GM12878 (cell line): ENCODE measurements around the gene AMN1. TPM values are rescaled to one million over a fixed set of nuclear protein-coding genes. Genes with fewer than 3 reads are reported as not detected.

Experiments used
- ATF2 ChIP-seq: IDR thresholded peaks from 2 replicates; pipeline ENCODE4 v1.6.1; 2012; ENCODE audit warnings: low read length, inconsistent platforms
- CHD4 ChIP-seq: fragments of 200-600 bp; sonication (generic); IDR thresholded peaks from 2 replicates; pipeline ENCODE4 v1.6.1; 2016; ENCODE audit warnings: mild to moderate bottlenecking
- EGR1 ChIP-seq, 2 experiments: IDR thresholded peaks; 1 replicate in 1 of 2; 2 replicates in 1 of 2; pipeline ENCODE4 v1.6.1; 2011 to 2012; ENCODE audit warnings: low read depth in 2 of 2, low read length in 2 of 2, borderline replicate concordance in 1 of 2, mild to moderate bottlenecking in 1 of 2, moderate library complexity in 1 of 2
- NBN ChIP-seq: fragments of 450-650 bp; IDR thresholded peaks from 2 replicates; pipeline ENCODE4 v1.6.1; 2016
- SUPT20H ChIP-seq: IDR thresholded peaks from 2 replicates; pipeline ENCODE4 v1.6.1; 2011; ENCODE audit warnings: low read depth, mild to moderate bottlenecking, low read length, moderate library complexity, borderline replicate concordance; ENCODE audit not compliant: control insufficient read depth
- polyA plus RNA-seq, 11 experiments: library from polyadenylated mRNA; depleted of rRNA in 4 of 11; unstranded in 6 of 11; stranded (reverse) in 5 of 11; fragments of >200 nt; fragmentation: Nextera tagmentation in 4 of 11; fragmentation: Illumina TruSeq in 1 of 11; extraction: Ambion mirVana in 4 of 11; extraction: Trizol in 1 of 11; gene quantifications; 1 replicate in 1 of 11; 2 replicates in 10 of 11; pipeline versions ENCODE4 v1.2.1 to v1.2.3, GENCODE V29; 2011 to 2016; ENCODE audit warnings: inconsistent platforms in 2 of 11, missing spikeins in 2 of 11, low read depth in 1 of 11
- total RNA-seq, 4 experiments: library from RNA; depleted of rRNA in 3 of 4; stranded (reverse); fragments of >200 nt in 3 of 4; fragmentation: Illumina TruSeq in 1 of 4; extraction: Trizol in 1 of 4; gene quantifications; 2 replicates each; pipeline versions ENCODE4 v1.2.1 to v1.2.3, GENCODE V29; 2013 to 2021
- TF ChIP-seq, protein P1 (sequence below): fragments of 450-650 bp; formaldehyde crosslinking; IDR thresholded peaks from 2 replicates; pipeline ENCODE4 v1.5.0; 2022; ENCODE audit warnings: mild to moderate bottlenecking, missing genetic modification characterization
- TF ChIP-seq, protein P2 (sequence below): fragments of 450-650 bp; IDR thresholded peaks from 2 replicates; pipeline ENCODE4 v1.6.1; 2018; ENCODE audit warnings: borderline replicate concordance, mild to moderate bottlenecking; ENCODE audit not compliant: partially characterized antibody

AMN1 gene
- total and polyA plus RNA-seq, 10 of the 15 experiments (the other 5 are each of a cell fraction or from before 2014, with no cell fraction given): 5.4 to 19.3 (median 9.3) TPM

GRCh38 chr12:31627456-31628054, 101.3 kb downstream of the AMN1 start (continued):
- TF ChIP-seq, protein P1, sequence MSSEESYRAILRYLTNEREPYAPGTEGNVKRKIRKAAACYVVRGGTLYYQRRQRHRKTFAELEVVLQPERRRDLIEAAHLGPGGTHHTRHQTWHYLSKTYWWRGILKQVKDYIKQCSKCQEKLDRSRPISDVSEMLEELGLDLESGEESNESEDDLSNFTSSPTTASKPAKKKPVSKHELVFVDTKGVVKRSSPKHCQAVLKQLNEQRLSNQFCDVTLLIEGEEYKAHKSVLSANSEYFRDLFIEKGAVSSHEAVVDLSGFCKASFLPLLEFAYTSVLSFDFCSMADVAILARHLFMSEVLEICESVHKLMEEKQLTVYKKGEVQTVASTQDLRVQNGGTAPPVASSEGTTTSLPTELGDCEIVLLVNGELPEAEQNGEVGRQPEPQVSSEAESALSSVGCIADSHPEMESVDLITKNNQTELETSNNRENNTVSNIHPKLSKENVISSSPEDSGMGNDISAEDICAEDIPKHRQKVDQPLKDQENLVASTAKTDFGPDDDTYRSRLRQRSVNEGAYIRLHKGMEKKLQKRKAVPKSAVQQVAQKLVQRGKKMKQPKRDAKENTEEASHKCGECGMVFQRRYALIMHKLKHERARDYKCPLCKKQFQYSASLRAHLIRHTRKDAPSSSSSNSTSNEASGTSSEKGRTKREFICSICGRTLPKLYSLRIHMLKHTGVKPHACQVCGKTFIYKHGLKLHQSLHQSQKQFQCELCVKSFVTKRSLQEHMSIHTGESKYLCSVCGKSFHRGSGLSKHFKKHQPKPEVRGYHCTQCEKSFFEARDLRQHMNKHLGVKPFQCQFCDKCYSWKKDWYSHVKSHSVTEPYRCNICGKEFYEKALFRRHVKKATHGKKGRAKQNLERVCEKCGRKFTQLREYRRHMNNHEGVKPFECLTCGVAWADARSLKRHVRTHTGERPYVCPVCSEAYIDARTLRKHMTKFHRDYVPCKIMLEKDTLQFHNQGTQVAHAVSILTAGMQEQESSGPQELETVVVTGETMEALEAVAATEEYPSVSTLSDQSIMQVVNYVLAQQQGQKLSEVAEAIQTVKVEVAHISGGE: no peak
- TF ChIP-seq ATF2 (no peak), NBN (no peak), SUPT20H (no peak), EGR1 (IDR thresholded peaks at IDR 0.05; ENCODE audit: borderline replicate concordance in 1 of 2, low read depth in 2 of 2, low read length in 2 of 2) (no peak), CHD4 (no peak)
- TF ChIP-seq, protein P2, sequence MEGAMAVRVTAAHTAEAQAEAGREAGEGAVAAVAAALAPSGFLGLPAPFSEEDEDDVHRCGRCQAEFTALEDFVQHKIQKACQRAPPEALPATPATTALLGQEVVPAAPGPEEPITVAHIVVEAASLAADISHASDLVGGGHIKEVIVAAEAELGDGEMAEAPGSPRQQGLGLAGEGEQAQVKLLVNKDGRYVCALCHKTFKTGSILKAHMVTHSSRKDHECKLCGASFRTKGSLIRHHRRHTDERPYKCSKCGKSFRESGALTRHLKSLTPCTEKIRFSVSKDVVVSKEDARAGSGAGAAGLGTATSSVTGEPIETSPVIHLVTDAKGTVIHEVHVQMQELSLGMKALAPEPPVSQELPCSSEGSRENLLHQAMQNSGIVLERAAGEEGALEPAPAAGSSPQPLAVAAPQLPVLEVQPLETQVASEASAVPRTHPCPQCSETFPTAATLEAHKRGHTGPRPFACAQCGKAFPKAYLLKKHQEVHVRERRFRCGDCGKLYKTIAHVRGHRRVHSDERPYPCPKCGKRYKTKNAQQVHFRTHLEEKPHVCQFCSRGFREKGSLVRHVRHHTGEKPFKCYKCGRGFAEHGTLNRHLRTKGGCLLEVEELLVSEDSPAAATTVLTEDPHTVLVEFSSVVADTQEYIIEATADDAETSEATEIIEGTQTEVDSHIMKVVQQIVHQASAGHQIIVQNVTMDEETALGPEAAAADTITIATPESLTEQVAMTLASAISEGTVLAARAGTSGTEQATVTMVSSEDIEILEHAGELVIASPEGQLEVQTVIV: no peak
